Panc1 (cell line): ENCODE results near the gene MLX.
A peak's percentile ranks its signal among the peaks of the same experiment; 100 is the strongest.

Source experiments
- CTCF ChIP-seq: fragments of 450-650 bp; IDR thresholded peaks from 2 replicates; pipeline ENCODE4 v1.5.1; 2017; ENCODE audit warnings: mild to moderate bottlenecking
- POLR2AphosphoS5 ChIP-seq: IDR thresholded peaks from 2 replicates; pipeline ENCODE4 v1.6.1; 2012; ENCODE audit warnings: mild to moderate bottlenecking, low read depth, low read length, moderate library complexity
- REST ChIP-seq, 2 experiments: IDR thresholded peaks; 2 replicates each; pipeline ENCODE4 v1.6.1; 2011 to 2012; ENCODE audit warnings: low read depth in 2 of 2, control low read depth in 1 of 2, low read length in 1 of 2, mild to moderate bottlenecking in 1 of 2, moderate library complexity in 1 of 2; ENCODE audit not compliant: insufficient read depth in 1 of 2
- SIN3A ChIP-seq: IDR thresholded peaks from 2 replicates; pipeline ENCODE4 v1.6.1; 2012; ENCODE audit warnings: low read depth, mild to moderate bottlenecking, low read length, moderate library complexity, borderline replicate concordance; ENCODE audit not compliant: insufficient read depth
- TCF7L2 ChIP-seq: IDR thresholded peaks from 2 replicates; pipeline ENCODE4 v1.6.1; 2011; ENCODE audit warnings: mild to moderate bottlenecking, low read depth, low read length, inconsistent platforms

- TF ChIP-seq CTCF, result peak; percentile 0; the same call in 1 of the 2 replicates
- peak; percentile 75 for TF ChIP-seq POLR2AphosphoS5
- TF ChIP-seq REST (IDR thresholded peaks at IDR 0.05; ENCODE audit: insufficient read depth in 1 of 2, low read depth in 2 of 2, low read length in 1 of 2), result no peak
- no peak for TF ChIP-seq TCF7L2
- peak; percentile 94; the same call in 1 of the 2 replicates for TF ChIP-seq SIN3A
Observed at GRCh38 chr17:42577532-42578281, 10.8 kb downstream of the MLX start, which contains the start of gene PSMC3IP.
